Vagina (tissue), 2 donors: ENCODE data around the gene GDPD4.

Experiments
- POLR2A ChIP-seq, 2 donors: fragments of 450-650 bp; IDR thresholded peaks; one replicate each; pipeline ENCODE4 v1.6.1; 2017; ENCODE audit warnings: antibody characterized with exemption in 2 of 2, mild to moderate bottlenecking in 2 of 2, moderate library complexity in 2 of 2
- POLR2AphosphoS5 ChIP-seq, 2 donors: sonication (generic); formaldehyde crosslinking; IDR thresholded peaks; one replicate each; pipeline ENCODE4 v1.9.0; 2017; ENCODE audit warnings: antibody characterized with exemption in 2 of 2, mild to moderate bottlenecking in 2 of 2, low read depth in 1 of 2; ENCODE audit not compliant: insufficient read depth in 1 of 2
- TF ChIP-seq, protein P1 (sequence below), 3 experiments: fragments of 450-650 bp in 2 of 3; fragments of 200-600 bp in 1 of 3; sonication (generic) in 1 of 3; IDR thresholded peaks; one replicate each; pipeline ENCODE4 v1.5.1; 2017 to 2019; ENCODE audit warnings: antibody characterized with exemption in 3 of 3, mild to moderate bottlenecking in 2 of 3, moderate library complexity in 2 of 3

DNA sequence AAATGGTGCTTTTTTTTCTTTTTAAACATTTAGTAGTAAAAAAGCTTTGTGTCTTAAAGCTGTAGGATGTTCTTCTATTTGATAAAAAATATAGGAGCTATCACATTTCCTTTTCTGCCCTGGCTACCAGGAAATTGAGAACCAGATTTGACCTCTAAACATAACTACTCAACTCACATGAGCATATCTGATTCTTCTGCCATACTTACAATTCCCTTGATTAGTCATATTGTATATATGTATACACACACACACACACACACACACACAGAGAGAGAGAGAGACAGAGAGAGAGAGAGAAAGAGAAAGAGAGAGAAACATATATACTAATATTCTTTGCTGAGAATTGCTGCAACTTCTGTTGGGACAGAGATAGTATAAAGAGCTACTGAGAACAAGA is 23.0 kb upstream of the GDPD4 start:
- TF ChIP-seq, protein P1, sequence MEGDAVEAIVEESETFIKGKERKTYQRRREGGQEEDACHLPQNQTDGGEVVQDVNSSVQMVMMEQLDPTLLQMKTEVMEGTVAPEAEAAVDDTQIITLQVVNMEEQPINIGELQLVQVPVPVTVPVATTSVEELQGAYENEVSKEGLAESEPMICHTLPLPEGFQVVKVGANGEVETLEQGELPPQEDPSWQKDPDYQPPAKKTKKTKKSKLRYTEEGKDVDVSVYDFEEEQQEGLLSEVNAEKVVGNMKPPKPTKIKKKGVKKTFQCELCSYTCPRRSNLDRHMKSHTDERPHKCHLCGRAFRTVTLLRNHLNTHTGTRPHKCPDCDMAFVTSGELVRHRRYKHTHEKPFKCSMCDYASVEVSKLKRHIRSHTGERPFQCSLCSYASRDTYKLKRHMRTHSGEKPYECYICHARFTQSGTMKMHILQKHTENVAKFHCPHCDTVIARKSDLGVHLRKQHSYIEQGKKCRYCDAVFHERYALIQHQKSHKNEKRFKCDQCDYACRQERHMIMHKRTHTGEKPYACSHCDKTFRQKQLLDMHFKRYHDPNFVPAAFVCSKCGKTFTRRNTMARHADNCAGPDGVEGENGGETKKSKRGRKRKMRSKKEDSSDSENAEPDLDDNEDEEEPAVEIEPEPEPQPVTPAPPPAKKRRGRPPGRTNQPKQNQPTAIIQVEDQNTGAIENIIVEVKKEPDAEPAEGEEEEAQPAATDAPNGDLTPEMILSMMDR (IDR thresholded peaks at IDR 0.05) = no peak
- TF ChIP-seq POLR2A (IDR thresholded peaks at IDR 0.05) (no peak), POLR2AphosphoS5 (IDR thresholded peaks at IDR 0.05; ENCODE audit: insufficient read depth in 1 of 2, low read depth in 1 of 2) (no peak)
